Activated T-cell treated with anti-CD3 and anti-CD28 coated beads, Interleukin-2, amount 50 U/mL, for 24 hours (primary cell): Measurements from ENCODE around the gene MAP3K5.
"Not testable (repeated sequence)": the region's sequence is repeated elsewhere in the genome, so short reads cannot be mapped to it uniquely, and the experiment has no call there.

ENCODE experiments used
- DNase-seq: peaks from one replicate; pipeline ENCODE4 v3.0.0-alpha.2; 2020
- H3K27ac Mint-ChIP-seq: 2 replicates; pipeline ENCODE4 v1.8.0; 2020; ENCODE audit warnings: mild to moderate bottlenecking, mixed read lengths
- H3K27me3 Mint-ChIP-seq: 2 replicates; pipeline ENCODE4 v1.8.0; 2020; ENCODE audit warnings: mixed read lengths
- H3K36me3 Mint-ChIP-seq: 2 replicates; pipeline ENCODE4 v1.8.0; 2020; ENCODE audit warnings: low read depth, mixed read lengths
- H3K4me1 Mint-ChIP-seq: 2 replicates; pipeline ENCODE4 v1.8.0; 2020; ENCODE audit warnings: low read depth, mixed read lengths
- H3K4me3 Mint-ChIP-seq: 2 replicates; pipeline ENCODE4 v1.8.0; 2020; ENCODE audit warnings: mild to moderate bottlenecking, moderate library complexity, mixed read lengths
- H3K9me3 Mint-ChIP-seq: 2 replicates; pipeline ENCODE4 v1.8.0; 2020; ENCODE audit warnings: mixed read lengths

MAP3K5 gene

DNA sequence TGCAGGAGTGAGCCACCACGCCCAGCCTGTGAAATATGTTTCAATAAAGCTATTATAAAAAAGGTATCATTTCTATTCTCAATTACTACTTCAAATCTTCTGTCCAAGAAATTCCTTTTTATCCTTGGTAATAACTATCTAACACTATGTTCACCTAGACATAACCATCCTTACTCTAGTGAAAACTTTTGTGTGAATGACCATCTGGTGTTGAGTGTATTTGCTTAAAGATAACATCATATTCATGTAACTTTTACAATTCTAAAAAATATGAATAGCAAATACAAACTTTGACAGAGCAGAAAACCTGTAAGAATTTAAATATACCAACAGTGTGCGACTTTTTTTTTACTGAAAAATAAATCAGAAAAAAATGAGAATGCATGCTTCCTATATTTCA lies 96.9 kb downstream of the MAP3K5 start:
- Mint-ChIP-seq H3K27me3 (no peaks in the 10 kb centered on the region), H3K9me3 (no peaks in the 10 kb centered on the region), H3K4me1 (peaks cover 9% of the 10 kb centered on the region), H3K36me3 (peaks cover 54% of the 10 kb centered on the region), H3K27ac (no peak overlapping the region), H3K4me3 (no peak overlapping the region)
- no peak for DNase-seq

DNA sequence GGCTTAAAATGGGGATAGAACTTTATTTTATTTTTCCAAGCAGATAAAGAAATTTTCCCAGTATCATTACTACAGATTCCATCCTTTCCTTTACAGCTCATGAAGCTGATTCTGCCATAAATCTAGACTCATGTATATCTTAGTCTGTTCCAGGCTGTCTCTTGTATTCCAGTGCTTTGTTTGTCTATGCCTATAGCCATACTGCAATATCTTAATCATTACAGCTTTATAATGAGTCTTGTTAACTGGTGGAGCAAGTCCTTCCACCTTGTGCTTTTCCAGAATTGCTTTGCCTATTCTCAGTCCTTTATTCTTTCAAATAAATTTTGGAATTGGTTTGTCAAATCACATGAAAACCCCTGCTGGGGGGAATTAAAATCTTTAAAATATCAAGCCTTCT lies 99.2 kb downstream of the MAP3K5 start:
- H3K9me3 Mint-ChIP-seq, result no peaks in the 10 kb centered on the region
- no peaks in the 10 kb centered on the region for H3K4me1 Mint-ChIP-seq
- DNase-seq, result no peak
- H3K4me3 Mint-ChIP-seq, result no peak overlapping the region
- peaks cover 59% of the 10 kb centered on the region for H3K36me3 Mint-ChIP-seq
- H3K27ac Mint-ChIP-seq, result no peak overlapping the region
- H3K27me3 Mint-ChIP-seq, result no peaks in the 10 kb centered on the region

DNA sequence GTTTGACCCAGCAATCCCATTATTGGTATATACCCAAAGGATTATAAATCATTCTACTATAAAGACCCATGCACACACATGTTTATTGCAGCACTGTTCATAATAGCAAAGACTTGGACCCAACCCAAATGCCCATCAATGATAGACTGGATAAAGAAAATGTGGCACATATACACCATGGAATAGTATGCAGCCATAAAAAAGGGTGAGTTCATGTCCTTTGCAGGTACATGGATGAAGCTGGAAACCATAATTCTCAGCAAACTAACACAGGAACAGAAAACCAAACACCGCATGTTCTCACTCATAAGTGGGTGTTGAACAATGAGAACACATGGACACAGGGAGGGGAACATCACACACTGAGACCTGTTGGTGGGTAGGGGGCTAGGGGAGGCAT lies 104.4 kb downstream of the MAP3K5 start:
- H3K27me3 Mint-ChIP-seq, H3K9me3 Mint-ChIP-seq, DNase-seq, H3K4me1 Mint-ChIP-seq, H3K27ac Mint-ChIP-seq, H3K4me3 Mint-ChIP-seq: not testable (repeated sequence)
- H3K36me3 Mint-ChIP-seq, result peaks cover 42% of the 10 kb centered on the region

DNA sequence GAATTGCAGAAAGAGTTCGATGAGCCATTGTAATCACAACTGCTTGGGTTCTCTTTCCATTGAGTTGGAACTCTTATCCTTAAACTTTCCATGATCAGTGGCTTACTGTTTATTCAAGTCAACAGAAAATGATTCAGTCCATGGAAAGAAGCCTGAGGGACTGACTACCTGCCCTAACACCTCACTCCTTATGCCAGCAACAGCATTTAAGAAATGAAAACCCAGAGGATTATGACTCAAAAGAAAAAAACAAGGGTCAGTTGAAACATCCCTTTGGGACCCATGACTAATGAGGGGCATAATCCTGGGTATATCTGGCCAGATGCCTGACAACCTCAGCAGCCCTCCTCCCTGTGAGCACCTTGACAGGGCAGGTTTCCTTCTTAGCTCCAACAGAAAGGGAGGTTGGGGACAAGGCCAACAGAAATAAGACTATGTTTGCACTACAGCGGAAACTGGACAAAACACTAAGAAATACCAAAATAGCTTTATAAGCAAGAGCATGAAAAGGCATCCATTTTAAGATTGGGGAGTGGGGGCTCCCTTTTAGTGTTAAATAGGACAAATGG lies 106.7 kb downstream of the MAP3K5 start:
- DNase-seq, result no peak
- Mint-ChIP-seq H3K9me3 (peaks cover 5% of the 10 kb centered on the region), H3K27me3 (no peaks in the 10 kb centered on the region), H3K27ac (no peak overlapping the region), H3K4me1 (no peaks in the 10 kb centered on the region), H3K4me3 (no peak overlapping the region), H3K36me3 (peaks cover 35% of the 10 kb centered on the region)

DNA sequence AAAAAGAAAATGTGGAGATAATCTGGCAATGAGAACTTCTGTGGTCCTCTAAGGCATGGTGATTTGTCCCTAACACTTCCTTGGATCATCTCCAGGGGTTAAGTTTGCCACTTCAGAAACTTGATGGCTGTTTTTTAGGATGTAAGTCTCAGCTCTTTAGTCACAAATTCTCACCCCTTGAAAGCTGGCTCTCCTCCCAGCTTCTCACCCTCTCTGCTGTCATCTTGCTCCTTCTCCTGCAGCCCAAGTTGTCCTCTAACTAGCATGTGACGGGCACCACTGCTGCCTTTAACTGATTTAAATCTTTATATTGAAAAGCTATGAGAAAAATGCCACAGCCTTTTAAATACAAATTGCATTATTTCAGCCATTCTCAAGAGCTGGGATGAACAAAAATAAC lies 107.8 kb downstream of the MAP3K5 start:
- Mint-ChIP-seq H3K36me3 (peaks cover 35% of the 10 kb centered on the region), H3K27ac (no peak overlapping the region), H3K27me3 (no peaks in the 10 kb centered on the region), H3K4me3 (no peak overlapping the region), H3K4me1 (no peaks in the 10 kb centered on the region), H3K9me3 (peaks cover 5% of the 10 kb centered on the region)
- no peak for DNase-seq

DNA sequence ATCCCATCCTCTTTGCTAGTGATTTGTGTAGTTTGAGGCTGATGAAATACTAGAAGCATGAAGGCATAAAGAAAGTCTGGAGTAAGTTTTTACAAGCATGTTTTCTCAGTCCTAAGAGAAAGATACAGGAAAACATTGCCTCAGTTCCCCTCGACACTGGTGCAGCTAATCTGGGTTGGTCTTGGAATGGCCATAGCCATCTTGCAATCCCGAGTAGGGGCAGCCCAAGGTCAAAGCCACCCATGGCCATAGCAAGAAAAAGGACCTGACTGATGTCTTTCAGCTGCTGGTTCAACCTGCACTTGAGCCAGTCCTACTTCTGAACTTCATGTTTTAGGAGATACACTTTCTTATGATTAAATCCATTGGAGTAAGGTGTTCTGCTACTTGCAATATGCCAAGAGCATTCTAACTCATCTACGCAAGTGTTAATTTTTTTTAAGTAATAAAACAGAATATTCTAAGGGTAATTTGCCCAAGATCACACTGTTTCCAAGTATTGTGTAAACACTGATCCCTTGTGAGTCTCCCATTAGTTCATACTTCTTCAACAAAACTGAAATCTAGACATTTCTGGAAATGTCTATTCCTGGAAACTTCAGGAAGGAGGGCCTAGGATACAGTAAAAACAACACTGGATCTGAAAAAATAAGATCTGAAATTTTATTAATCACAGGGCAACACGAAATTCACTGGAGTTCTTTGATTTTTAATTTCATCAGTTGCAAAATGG lies 108.9 kb downstream of the MAP3K5 start:
- H3K4me1 Mint-ChIP-seq, result no peaks in the 10 kb centered on the region
- DNase-seq, result no peak
- peaks cover 27% of the 10 kb centered on the region for H3K36me3 Mint-ChIP-seq
- H3K4me3 Mint-ChIP-seq, result no peak overlapping the region
- no peak overlapping the region for H3K27ac Mint-ChIP-seq
- H3K27me3 Mint-ChIP-seq, result no peaks in the 10 kb centered on the region
- peaks cover 5% of the 10 kb centered on the region for H3K9me3 Mint-ChIP-seq

DNA sequence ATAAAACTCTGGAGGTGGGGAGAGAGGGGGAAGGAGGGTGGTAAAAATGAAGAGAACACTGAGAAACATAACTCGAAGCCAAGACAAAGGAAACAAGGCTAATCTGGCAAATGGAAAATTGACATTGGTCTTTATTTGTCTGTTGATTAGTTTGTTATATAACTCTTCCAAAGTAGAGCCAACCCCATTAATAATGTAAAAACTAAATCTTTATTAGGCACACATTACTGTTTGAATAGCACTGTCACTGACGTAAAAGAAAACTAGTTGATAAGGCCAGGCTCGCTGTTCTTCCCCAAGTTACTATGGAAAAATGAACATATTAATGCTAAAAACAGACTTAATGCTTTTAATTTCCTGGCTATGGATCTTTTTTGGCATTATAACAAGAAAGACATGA lies 110.0 kb downstream of the MAP3K5 start:
- Mint-ChIP-seq H3K4me3 (no peak overlapping the region), H3K27ac (no peak overlapping the region), H3K27me3 (no peaks in the 10 kb centered on the region), H3K9me3 (peaks cover under 1% of the 10 kb centered on the region), H3K36me3 (peaks cover 23% of the 10 kb centered on the region), H3K4me1 (no peaks in the 10 kb centered on the region)
- DNase-seq, result no peak

DNA sequence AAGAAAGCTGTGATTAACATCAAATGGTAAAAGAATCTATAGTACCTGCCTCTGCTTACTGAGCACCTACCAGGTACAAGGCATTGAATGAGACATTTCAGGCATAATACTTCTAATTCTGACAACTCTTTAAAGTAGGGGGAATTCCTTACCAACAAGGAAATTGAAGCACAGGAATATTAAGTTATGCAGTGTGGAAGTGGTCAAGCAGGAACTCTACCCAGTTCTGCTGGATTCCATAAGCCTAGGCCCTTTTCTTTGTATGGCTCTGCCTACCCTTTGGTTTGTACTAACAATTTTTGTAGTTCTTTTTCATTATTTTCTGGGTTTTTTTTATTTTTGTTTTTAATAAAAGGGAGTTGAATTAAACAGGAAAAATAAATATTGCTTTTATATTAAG lies 114.5 kb downstream of the MAP3K5 start:
- no peak for DNase-seq
- no peaks in the 10 kb centered on the region for H3K4me1 Mint-ChIP-seq
- H3K27ac Mint-ChIP-seq, result no peak overlapping the region
- H3K9me3 Mint-ChIP-seq, result peaks cover 4% of the 10 kb centered on the region
- no peak overlapping the region for H3K4me3 Mint-ChIP-seq
- H3K27me3 Mint-ChIP-seq, result no peaks in the 10 kb centered on the region
- H3K36me3 Mint-ChIP-seq, result peaks cover 34% of the 10 kb centered on the region

DNA sequence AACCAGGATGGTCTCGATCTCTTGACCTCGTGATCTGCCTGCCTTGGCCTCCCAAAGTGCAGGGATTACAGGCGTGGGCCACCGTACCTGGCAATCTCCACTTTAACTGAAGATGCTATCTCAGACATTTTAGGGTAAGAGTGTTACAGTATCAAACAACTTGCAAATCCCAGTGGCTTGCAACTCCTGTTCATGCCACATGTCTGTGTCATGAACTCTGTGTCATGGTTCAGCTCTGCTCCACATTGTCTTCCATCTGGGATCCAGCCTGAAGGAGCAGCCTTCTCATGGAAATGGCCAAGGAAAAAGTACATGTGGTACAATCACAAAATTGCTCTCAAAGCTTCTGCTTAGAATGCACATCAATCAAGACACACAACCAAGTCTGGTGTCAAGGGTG lies 114.9 kb downstream of the MAP3K5 start:
- H3K9me3 Mint-ChIP-seq, result peaks cover 5% of the 10 kb centered on the region
- no peaks in the 10 kb centered on the region for H3K4me1 Mint-ChIP-seq
- H3K36me3 Mint-ChIP-seq, result peaks cover 33% of the 10 kb centered on the region
- H3K4me3 Mint-ChIP-seq, result no peak overlapping the region
- no peak for DNase-seq
- H3K27ac Mint-ChIP-seq, result no peak overlapping the region
- no peaks in the 10 kb centered on the region for H3K27me3 Mint-ChIP-seq

DNA sequence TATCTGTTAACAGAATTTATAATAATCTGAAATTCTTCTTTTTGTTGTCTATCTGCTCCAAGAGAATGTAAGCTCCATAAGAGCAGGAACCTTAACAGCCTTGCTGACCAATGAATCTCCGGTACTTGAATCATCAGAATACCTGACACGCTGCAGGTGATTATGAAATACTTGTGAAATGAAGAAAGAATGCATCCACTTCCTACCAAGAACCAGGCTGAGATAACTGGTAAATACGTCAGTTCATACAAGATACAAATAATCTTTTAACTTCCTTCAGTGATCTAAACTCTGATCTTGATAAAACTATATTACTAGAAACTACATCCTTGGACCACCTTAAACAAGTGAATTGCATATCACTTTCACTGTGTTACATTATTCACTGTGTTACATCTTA lies 116.2 kb downstream of the MAP3K5 start:
- peaks cover 31% of the 10 kb centered on the region for H3K36me3 Mint-ChIP-seq
- H3K27me3 Mint-ChIP-seq, result no peaks in the 10 kb centered on the region
- no peak overlapping the region for H3K27ac Mint-ChIP-seq
- H3K4me3 Mint-ChIP-seq, result no peak overlapping the region
- H3K9me3 Mint-ChIP-seq, result peaks cover 6% of the 10 kb centered on the region
- H3K4me1 Mint-ChIP-seq, result no peaks in the 10 kb centered on the region
- DNase-seq, result no peak

DNA sequence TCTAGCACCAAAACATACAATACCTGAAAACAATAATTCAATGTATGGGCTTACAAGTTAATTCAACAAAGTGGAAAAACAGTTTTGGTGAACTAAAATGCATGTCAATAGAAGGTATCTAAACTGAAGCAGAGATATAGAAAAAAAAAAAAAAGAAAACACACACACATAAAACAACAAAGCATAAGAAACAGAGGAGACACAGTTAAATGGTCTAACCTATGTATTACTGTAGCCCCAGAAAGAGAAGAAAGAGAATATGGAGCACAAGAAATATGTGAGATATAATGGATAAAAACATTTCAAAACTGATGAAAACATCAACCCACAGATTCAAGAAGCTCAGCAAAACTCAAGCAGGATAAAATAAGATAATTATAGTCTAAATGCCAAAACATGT lies 118.7 kb downstream of the MAP3K5 start:
- no peak for DNase-seq
- Mint-ChIP-seq H3K36me3 (peaks cover 37% of the 10 kb centered on the region), H3K4me1 (no peaks in the 10 kb centered on the region), H3K27me3 (no peaks in the 10 kb centered on the region), H3K4me3 (no peak overlapping the region), H3K9me3 (peaks cover 6% of the 10 kb centered on the region), H3K27ac (no peak overlapping the region)

DNA sequence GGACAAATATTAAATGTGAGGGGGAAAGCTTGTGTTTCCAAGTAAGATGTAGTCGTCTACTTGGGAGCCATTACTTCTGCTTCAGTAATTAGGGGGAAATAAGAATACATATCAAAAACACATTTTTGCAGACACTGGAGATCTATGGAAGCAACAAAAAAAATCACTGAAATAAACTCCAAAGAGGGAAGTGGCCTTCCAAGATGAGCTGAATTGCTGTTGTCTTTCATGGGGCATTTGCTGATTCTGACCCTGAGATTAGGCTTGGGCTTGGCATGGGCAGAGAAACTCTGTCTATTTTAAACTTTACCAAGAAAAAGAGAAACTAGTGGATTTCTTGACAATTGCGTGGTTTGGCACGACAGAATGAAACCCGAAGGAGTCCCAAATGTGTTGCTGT lies 120.1 kb downstream of the MAP3K5 start:
- H3K27ac Mint-ChIP-seq, result no peak overlapping the region
- peaks cover 6% of the 10 kb centered on the region for H3K9me3 Mint-ChIP-seq
- no peaks in the 10 kb centered on the region for H3K27me3 Mint-ChIP-seq

DNA sequence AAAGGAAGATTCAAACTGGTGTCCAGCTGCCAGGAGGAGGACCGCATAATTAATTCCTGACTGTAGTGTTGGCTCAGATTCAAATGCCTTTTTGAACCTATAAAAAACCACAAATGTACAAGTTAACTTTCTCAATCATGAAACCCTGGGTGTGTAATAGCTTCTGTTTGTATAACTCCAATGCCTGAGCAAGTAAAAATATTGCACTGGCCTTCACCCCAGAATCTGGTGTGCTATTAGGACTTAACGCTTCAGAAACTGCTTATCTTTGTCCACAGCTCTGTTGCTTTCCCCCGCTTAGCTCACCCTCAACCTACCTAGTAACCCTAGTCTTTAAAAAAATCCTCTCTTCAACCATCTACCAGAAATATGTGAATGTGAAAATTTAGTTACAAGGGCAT lies 123.0 kb downstream of the MAP3K5 start:
- no peak overlapping the region for H3K4me3 Mint-ChIP-seq
- H3K4me1 Mint-ChIP-seq, result no peaks in the 10 kb centered on the region
- H3K9me3 Mint-ChIP-seq, result peaks cover 6% of the 10 kb centered on the region
- no peak for DNase-seq
- peaks cover 35% of the 10 kb centered on the region for H3K36me3 Mint-ChIP-seq
- no peaks in the 10 kb centered on the region for H3K27me3 Mint-ChIP-seq
- no peak overlapping the region for H3K27ac Mint-ChIP-seq

More for the DNA sequence above, 120.1 kb downstream of the MAP3K5 start:
- H3K4me3 Mint-ChIP-seq, result no peak overlapping the region
- H3K36me3 Mint-ChIP-seq, result peaks cover 37% of the 10 kb centered on the region
- no peaks in the 10 kb centered on the region for H3K4me1 Mint-ChIP-seq
- no peak for DNase-seq

DNA sequence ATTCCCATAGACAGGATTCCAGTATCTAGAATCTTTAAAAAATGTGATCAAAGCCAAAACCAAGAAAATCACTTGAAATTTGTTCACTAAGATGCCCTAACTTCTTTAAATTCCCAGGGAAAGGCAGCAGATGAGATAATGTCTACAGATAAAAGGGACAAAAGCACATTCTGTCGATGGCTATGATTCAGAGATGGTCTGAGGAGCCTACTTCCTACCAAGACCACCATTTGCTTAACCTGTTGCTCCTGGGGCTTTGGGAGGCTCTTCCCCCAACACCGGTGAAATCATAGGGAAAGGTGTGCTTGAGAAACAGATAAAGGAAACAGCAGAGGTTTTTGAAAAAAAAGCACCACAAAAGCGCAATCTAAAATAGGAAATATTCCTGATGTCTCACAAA lies 123.7 kb downstream of the MAP3K5 start:
- no peak overlapping the region for H3K4me3 Mint-ChIP-seq
- no peak overlapping the region for H3K27ac Mint-ChIP-seq
- H3K36me3 Mint-ChIP-seq, result peaks cover 30% of the 10 kb centered on the region
- H3K9me3 Mint-ChIP-seq, result peaks cover 6% of the 10 kb centered on the region
- no peaks in the 10 kb centered on the region for H3K4me1 Mint-ChIP-seq
- no peak for DNase-seq
- no peaks in the 10 kb centered on the region for H3K27me3 Mint-ChIP-seq

DNA sequence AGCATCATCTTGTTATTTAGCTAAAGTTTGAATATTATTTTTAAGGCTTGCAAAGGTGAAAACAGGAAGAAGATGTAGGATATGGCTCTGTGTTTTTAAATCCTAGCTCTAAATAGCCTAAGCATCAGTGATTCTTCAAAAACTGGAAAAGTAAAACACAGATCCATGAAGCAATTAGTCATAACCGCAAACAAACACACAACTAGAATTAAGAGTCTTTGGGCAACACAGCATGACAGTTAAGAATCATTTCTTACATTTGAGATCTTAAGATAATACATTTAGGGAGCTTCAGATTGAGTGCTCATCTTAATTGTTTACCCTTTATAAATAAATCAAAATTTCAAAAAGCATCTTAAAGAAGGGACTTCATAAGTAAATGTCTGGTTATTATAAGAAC lies 126.2 kb downstream of the MAP3K5 start:
- Mint-ChIP-seq H3K27me3 (no peaks in the 10 kb centered on the region), H3K36me3 (peaks cover 18% of the 10 kb centered on the region), H3K27ac (no peak overlapping the region), H3K4me1 (no peaks in the 10 kb centered on the region), H3K4me3 (no peak overlapping the region), H3K9me3 (no peaks in the 10 kb centered on the region)
- no peak for DNase-seq
